A549 (cell line): ENCODE measurements around the gene PAEP.

Source experiments
- BHLHE40 ChIP-seq: IDR thresholded peaks from 2 replicates; pipeline ENCODE4 v1.6.1; 2012; ENCODE audit warnings: low read depth, low read length, inconsistent platforms
- CTCF ChIP-seq: fragments of >200 bp; sonication (Bioruptor Twin); formaldehyde crosslinking; IDR thresholded peaks from 3 replicates; pipeline ENCODE4 v1.5.1; 2016
- EP300 ChIP-seq, 2 experiments: fragments of >200 bp; sonication (Bioruptor Twin); formaldehyde crosslinking; IDR thresholded peaks; 2 replicates in 1 of 2; 3 replicates in 1 of 2; pipeline ENCODE4 v1.6.1; 2016 to 2017
- HDAC2 ChIP-seq: fragments of 200-600 bp; sonication (generic); IDR thresholded peaks from 2 replicates; pipeline ENCODE4 v1.6.1; 2016
- POLR2A ChIP-seq: IDR thresholded peaks from 2 replicates; pipeline ENCODE4 v1.6.1; 2012; ENCODE audit warnings: mild to moderate bottlenecking, low read length
- POLR2AphosphoS2 ChIP-seq: conservative IDR thresholded peaks from 2 replicates; pipeline ENCODE4 v1.6.1; 2012; ENCODE audit warnings: low read length, improper control_type of control experiment, inconsistent platforms
- SMC3 ChIP-seq: fragments of >200 bp; sonication (Bioruptor Twin); formaldehyde crosslinking; IDR thresholded peaks from 3 replicates; pipeline ENCODE4 v1.6.1; 2018; ENCODE audit warnings: inconsistent platforms
- SREBF2 ChIP-seq: fragments of 450-650 bp; IDR thresholded peaks from 2 replicates; pipeline ENCODE4 v1.6.1; 2014; ENCODE audit warnings: mild to moderate bottlenecking, moderate library complexity
- USF2 ChIP-seq: fragments of 450-650 bp; IDR thresholded peaks from 2 replicates; pipeline ENCODE4 v1.6.1; 2014; ENCODE audit warnings: antibody characterized with exemption
- TF ChIP-seq, protein P1 (sequence below): IDR thresholded peaks from 2 replicates; pipeline ENCODE4 v1.6.1; 2012

DNA sequence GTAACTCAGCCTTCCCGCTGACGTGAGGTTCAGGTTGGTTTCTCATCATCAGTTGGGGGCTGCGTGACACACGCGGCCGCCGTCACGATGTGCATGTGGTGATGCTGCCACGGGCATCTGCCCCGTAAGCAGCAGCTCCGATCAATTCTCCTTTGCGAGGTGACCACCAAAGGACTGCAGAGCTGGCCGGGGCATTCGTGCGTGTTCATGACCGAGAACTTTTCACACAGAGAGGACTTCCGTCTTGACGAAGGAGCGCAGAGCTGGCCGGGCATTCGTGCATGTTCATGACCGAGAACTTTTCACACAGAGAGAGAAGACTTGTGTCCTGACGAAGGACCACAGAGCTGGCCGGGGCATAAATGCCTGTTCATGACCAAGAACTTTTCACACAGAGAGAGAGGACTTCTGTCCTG lies 44.1 kb upstream of the PAEP start:
- no peak for TF ChIP-seq POLR2A
- no peak for TF ChIP-seq CTCF
- TF ChIP-seq BHLHE40 = no peak
- TF ChIP-seq SMC3 = no peak
- no peak for TF ChIP-seq EP300 (IDR thresholded peaks at IDR 0.05)
- TF ChIP-seq POLR2AphosphoS2 = no peak
- TF ChIP-seq HDAC2 = no peak
- no peak for TF ChIP-seq SREBF2
- TF ChIP-seq USF2 = no peak
- TF ChIP-seq, protein P1, sequence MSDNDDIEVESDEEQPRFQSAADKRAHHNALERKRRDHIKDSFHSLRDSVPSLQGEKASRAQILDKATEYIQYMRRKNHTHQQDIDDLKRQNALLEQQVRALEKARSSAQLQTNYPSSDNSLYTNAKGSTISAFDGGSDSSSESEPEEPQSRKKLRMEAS = no peak
